GM12864 (cell line): ENCODE data around the gene ZNF506.
"Not testable (repeated sequence)": the region's sequence is repeated elsewhere in the genome, so short reads cannot be mapped to it uniquely, and the experiment has no call there.

Source experiments
- DNase-seq: peaks from one replicate; pipeline ENCODE4 v3.0.0-alpha.2; 2011; ENCODE audit warnings: low read depth
- H3K4me3 ChIP-seq: 2 replicates; pipeline ENCODE4 v1.5.1; 2011; ENCODE audit warnings: mild to moderate bottlenecking, low read depth, low read length, control low read depth
- CTCF ChIP-seq: IDR thresholded peaks from 2 replicates; pipeline ENCODE4 v1.5.1; 2011; ENCODE audit warnings: low read depth, mild to moderate bottlenecking, moderate library complexity, low read length, control low read depth, inconsistent platforms; ENCODE audit errors: missing control alignments

ZNF506 gene

GRCh38 chr19:19776206-19777008 lies 45.1 kb downstream of the ZNF506 start:
- peak; percentile 95 for DNase-seq
- peak overlapping the region; percentile 86 for H3K4me3 ChIP-seq
- no peak for TF ChIP-seq CTCF

GRCh38 chr19:19775891-19776205 lies 45.7 kb downstream of the ZNF506 start:
- no peak for DNase-seq
- TF ChIP-seq CTCF: no peak
- peak overlapping the region; percentile 86 for H3K4me3 ChIP-seq

GRCh38 chr19:19774354-19775033 lies 47.1 kb downstream of the ZNF506 start:
- no peak for DNase-seq
- TF ChIP-seq CTCF: no peak
- no peak overlapping the region for H3K4me3 ChIP-seq

- DNase-seq, H3K4me3 ChIP-seq: not testable (repeated sequence)
Observed at GRCh38 chr19:19771963-19772362, 49.6 kb downstream of the ZNF506 start.

GRCh38 chr19:19769971-19770370 lies 51.6 kb downstream of the ZNF506 start:
- H3K4me3 ChIP-seq, DNase-seq: not testable (repeated sequence)

- DNase-seq: no peak
- no peak for TF ChIP-seq CTCF
- no peak overlapping the region for H3K4me3 ChIP-seq
Observed at GRCh38 chr19:19758164-19758563, 63.4 kb downstream of the ZNF506 start.

- H3K4me3 ChIP-seq: no peak overlapping the region
- no peak for DNase-seq
- no peak for TF ChIP-seq CTCF
Observed at GRCh38 chr19:19752760-19753403, 68.7 kb downstream of the ZNF506 start.
